Right lung (tissue), 5 donors: Measurements from ENCODE around the gene DGCR2. TPM values are rescaled to one million over a fixed set of nuclear protein-coding genes. Genes with fewer than 3 reads are reported as not detected.

Experiments
- DNase-seq, 2 donors: peaks; one replicate each; pipeline ENCODE4 v3.0.0-alpha.2; 2013
- polyA plus RNA-seq, 5 donors: library from polyadenylated mRNA; unstranded; fragments of 120-200 nt; gene quantifications; one replicate each; pipeline versions ENCODE4 v1.2.1 to v1.2.3, GENCODE V29; 2013; ENCODE audit warnings: inconsistent platforms in 1 of 5, low replicate concordance in 1 of 5; ENCODE audit not compliant: insufficient read length in 5 of 5, insufficient read depth in 1 of 5

DGCR2 gene
- polyA plus RNA-seq, 5 donors: 58.4 to 79.1 (median 59.9) TPM

GRCh38 chr22:19148417-19149046, 26.3 kb upstream of the DGCR2 start:
- DNase-seq: no peak

- no peak for DNase-seq
Observed at GRCh38 chr22:19147195-19147780, 25.1 kb upstream of the DGCR2 start.

- DNase-seq: no peak
Observed at GRCh38 chr22:19146215-19146968, 24.2 kb upstream of the DGCR2 start.

- no peak for DNase-seq
Observed at GRCh38 chr22:19143967-19144400, 21.8 kb upstream of the DGCR2 start.

GRCh38 chr22:19143212-19143611, 21.0 kb upstream of the DGCR2 start:
- DNase-seq: no peak

- DNase-seq: no peak
Observed at GRCh38 chr22:19142394-19142793, 20.2 kb upstream of the DGCR2 start.

GRCh38 chr22:19139974-19140373, 17.8 kb upstream of the DGCR2 start:
- no peak for DNase-seq

- DNase-seq: no peak
Observed at GRCh38 chr22:19139001-19139356, 16.8 kb upstream of the DGCR2 start.

- DNase-seq: no peak
Observed at GRCh38 chr22:19138217-19139000, 16.2 kb upstream of the DGCR2 start.

GRCh38 chr22:19137384-19138216, 15.4 kb upstream of the DGCR2 start:
- DNase-seq: no peak

- no peak for DNase-seq
Observed at GRCh38 chr22:19136915-19137314, 14.7 kb upstream of the DGCR2 start.

GRCh38 chr22:19134874-19135273, 12.7 kb upstream of the DGCR2 start:
- DNase-seq: no peak

GRCh38 chr22:19134176-19134831, 12.1 kb upstream of the DGCR2 start:
- DNase-seq: no peak

GRCh38 chr22:19133561-19133960, 11.3 kb upstream of the DGCR2 start:
- no peak for DNase-seq

GRCh38 chr22:19132693-19133400, 10.6 kb upstream of the DGCR2 start:
- DNase-seq: no peak

GRCh38 chr22:19132153-19132552, 9.9 kb upstream of the DGCR2 start:
- DNase-seq: no peak

- no peak for DNase-seq
Observed at GRCh38 chr22:19131685-19132015, 9.4 kb upstream of the DGCR2 start.

GRCh38 chr22:19130959-19131684, 8.9 kb upstream of the DGCR2 start, which contains the start of gene TSSK2:
Gene TSSK2, plus strand, starts transcription at chr22:19131308. Its CDS starts 92 bp downstream, at chr22:19131400.
- no peak for DNase-seq

GRCh38 chr22:19129871-19130270, 7.7 kb upstream of the DGCR2 start:
- no peak for DNase-seq
